Measurements from ENCODE around the gene WDFY2. TPM values are rescaled to one million over a fixed set of nuclear protein-coding genes. Genes with fewer than 3 reads are reported as not detected.

WDFY2 gene
- total and polyA plus RNA-seq, 10 of the 15 experiments (the other 5 are each of a cell fraction or from before 2014, with no cell fraction given) = 2.1 to 13.0 (median 8.1) TPM

GRCh38 chr13:51681037-51681678, 96.9 kb downstream of the WDFY2 start (continued):
- 0 out of 2 replicates have a peak, but pooled peaks have one; percentile 46 for TF ChIP-seq IRF4 (IDR thresholded peaks at IDR 0.05; ENCODE audit: low read depth, low read length)
- TF ChIP-seq IKZF2 (IDR thresholded peaks at IDR 0.05) = no peak

GRCh38 chr13:51682686-51683085, 98.4 kb downstream of the WDFY2 start:
- in situ Hi-C loops (cut with MboI) = no loop called here
- H3K4me3 ChIP-seq = no peak overlapping the region
- BruUV-seq (replicated peaks) = no TSS peak
- ChIA-PET POLR2A (no interaction called here), CTCF (no interaction called here), SMC1A (ENCODE audit: uncharacterized antibody, unreplicated experiment) (no interaction called here), RAD21 (ENCODE audit: unreplicated experiment) (no interaction called here)
- no peaks in the 10 kb centered on the region for H3K9me3 ChIP-seq (replicated peaks; ENCODE audit: control insufficient read depth, insufficient read depth, low read length)
- H3K27ac ChIP-seq (ENCODE audit: control insufficient read depth, insufficient read depth) = no peak overlapping the region
- no peak overlapping the region for H2AFZ ChIP-seq (ENCODE audit: control insufficient read depth, low read depth, low read length)
- DNase-seq (ENCODE audit: low read depth, low spot score) = no peak
- no peaks in the 10 kb centered on the region for H3K4me1 ChIP-seq (ENCODE audit: control insufficient read depth, insufficient read depth, low read length)
- TF ChIP-seq RAD21 (IDR thresholded peaks at IDR 0.05; ENCODE audit: insufficient read depth, low read depth, low read length) = no peak
- TF ChIP-seq ZNF622 (IDR thresholded peaks at IDR 0.05) = no peak
- TF ChIP-seq GABPA (IDR thresholded peaks at IDR 0.05; ENCODE audit: low read depth) = no peak
- no peaks in the 10 kb centered on the region for H4K20me1 ChIP-seq (ENCODE audit: control insufficient read depth, insufficient read depth)
- intact Hi-C loops (cut with micrococcal nuclease; ENCODE audit: unreplicated experiment) = no loop called here
- no peak for FAIRE-seq
- H3K79me2 ChIP-seq (ENCODE audit: control insufficient read depth, insufficient read depth, low read length) = no peaks in the 10 kb centered on the region
- H3K27me3 ChIP-seq (replicated peaks in 1 of 2; ENCODE audit: control insufficient read depth in 2 of 2, insufficient read depth in 2 of 2, low read length in 1 of 2) = no peaks in the 10 kb centered on the region
- no peak for ATAC-seq
- 95% methylated on average over 1 of the region's 1 CpG for WGBS (ENCODE audit: insufficient coverage, insufficient replicate concordance, low lambda C conversion rate, missing lambda C conversion rate)
- H3K4me2 ChIP-seq (ENCODE audit: control insufficient read depth, insufficient read depth) = no peak overlapping the region
- no peak overlapping the region for H3K9ac ChIP-seq (ENCODE audit: control insufficient read depth, insufficient read depth, low read length)
- H3K36me3 ChIP-seq (ENCODE audit: control insufficient read depth in 2 of 2, insufficient read depth in 2 of 2, low read length in 1 of 2) = no peaks in the 10 kb centered on the region; a peak in 1 of 4 replicates

GRCh38 chr13:51683597-51683996, 99.3 kb downstream of the WDFY2 start:
- no peak overlapping the region for H3K9ac ChIP-seq (ENCODE audit: control insufficient read depth, insufficient read depth, low read length)
- no peaks in the 10 kb centered on the region for H3K79me2 ChIP-seq (ENCODE audit: control insufficient read depth, insufficient read depth, low read length)
- TF ChIP-seq POLR2AphosphoS2 (IDR thresholded peaks at IDR 0.05; ENCODE audit: low read depth, low read length) (no peak), MEF2A (IDR thresholded peaks at IDR 0.05; ENCODE audit: insufficient read depth, low read depth, low read length) (no peak), SMC3 (IDR thresholded peaks at IDR 0.05; ENCODE audit: borderline replicate concordance, low read length) (no peak), JUNB (IDR thresholded peaks at IDR 0.05) (no peak)
- H3K4me2 ChIP-seq (ENCODE audit: control insufficient read depth, insufficient read depth) = no peak overlapping the region
- H3K4me3 ChIP-seq = no peak overlapping the region
- H3K36me3 ChIP-seq (ENCODE audit: control insufficient read depth in 2 of 2, insufficient read depth in 2 of 2, low read length in 1 of 2) = no peaks in the 10 kb centered on the region; a peak in 1 of 4 replicates
- H3K27ac ChIP-seq (ENCODE audit: control insufficient read depth, insufficient read depth) = no peak overlapping the region
- ATAC-seq = no peak
- in situ Hi-C loops (cut with MboI) = no loop called here
- BruUV-seq (replicated peaks) = no TSS peak
- no peaks in the 10 kb centered on the region for H4K20me1 ChIP-seq (ENCODE audit: control insufficient read depth, insufficient read depth)
- peaks cover 3% of the 10 kb centered on the region; the same call in 1 of the 2 replicates for H3K4me1 ChIP-seq (ENCODE audit: control insufficient read depth, insufficient read depth, low read length)
- intact Hi-C loops (cut with micrococcal nuclease; ENCODE audit: unreplicated experiment) = no loop called here
- no peaks in the 10 kb centered on the region for H3K27me3 ChIP-seq (replicated peaks in 1 of 2; ENCODE audit: control insufficient read depth in 2 of 2, insufficient read depth in 2 of 2, low read length in 1 of 2)
- ChIA-PET CTCF (no interaction called here), SMC1A (ENCODE audit: uncharacterized antibody, unreplicated experiment) (interaction anchor here (0.6 to 2.1 kb wide), 5 partner anchors 23 to 132 kb away, joined by 3 to 7 read pairs (median 4); no protein-coding TSS in a partner anchor), RAD21 (ENCODE audit: unreplicated experiment) (interaction anchor here (0.7 kb wide), 3 partner anchors 50 to 1113 kb away, joined by 3 read pairs; no protein-coding TSS in a partner anchor), POLR2A (interaction anchor here (0.7 kb wide), 1 partner anchor 117 kb away, joined by 3 read pairs; no protein-coding TSS in a partner anchor)
- no peaks in the 10 kb centered on the region for H3K9me3 ChIP-seq (replicated peaks; ENCODE audit: control insufficient read depth, insufficient read depth, low read length)
- H2AFZ ChIP-seq (ENCODE audit: control insufficient read depth, low read depth, low read length) = no peak overlapping the region
- no peak for DNase-seq (ENCODE audit: low read depth, low spot score)
- FAIRE-seq = no peak
- 100% methylated on average over 1 of the region's 1 CpG for WGBS (ENCODE audit: insufficient coverage, insufficient replicate concordance, low lambda C conversion rate, missing lambda C conversion rate)

Measured in GM12878 (cell line).